Measurements from ENCODE around the gene SOD1.
"Not testable (repeated sequence)": the region's sequence is repeated elsewhere in the genome, so short reads cannot be mapped to it uniquely, and the experiment has no call there.

The SOD1 gene

DNA sequence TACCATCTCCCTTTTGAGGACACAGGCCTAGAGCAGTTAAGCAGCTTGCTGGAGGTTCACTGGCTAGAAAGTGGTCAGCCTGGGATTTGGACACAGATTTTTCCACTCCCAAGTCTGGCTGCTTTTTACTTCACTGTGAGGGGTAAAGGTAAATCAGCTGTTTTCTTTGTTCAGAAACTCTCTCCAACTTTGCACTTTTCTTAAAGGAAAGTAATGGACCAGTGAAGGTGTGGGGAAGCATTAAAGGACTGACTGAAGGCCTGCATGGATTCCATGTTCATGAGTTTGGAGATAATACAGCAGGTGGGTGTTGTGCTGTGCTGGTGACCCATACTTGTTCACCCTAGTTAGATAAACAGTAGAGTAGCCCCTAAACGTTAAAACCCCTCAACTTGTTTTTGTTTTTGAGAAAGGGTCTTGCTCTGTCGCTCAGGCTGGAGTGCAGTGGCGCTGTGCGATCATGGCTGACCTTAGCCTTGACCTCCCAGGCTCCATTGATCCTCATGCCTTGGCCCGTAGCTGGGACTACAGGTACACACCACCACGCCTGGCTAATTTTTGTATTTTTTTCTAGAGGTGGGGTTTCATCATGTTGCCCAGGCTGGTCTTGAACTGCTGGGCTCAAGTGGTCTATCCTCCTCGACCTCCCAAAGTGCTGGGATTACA lies 4.2 kb downstream of the SOD1 start:
- H3K27me3 Mint-ChIP-seq: no peaks in the 10 kb centered on the region
- no peak for DNase-seq
- H3K27ac Mint-ChIP-seq: peak overlapping the region in 1 of 2 donors; percentile 85
- no peaks in the 10 kb centered on the region for H3K9me3 Mint-ChIP-seq
- H3K4me1 Mint-ChIP-seq (ENCODE audit: low read depth in 2 of 2): peaks cover 38 to 71% of the 10 kb centered on the region in 2 donors
- ATAC-seq (replicated peaks): no peak
- H3K36me3 Mint-ChIP-seq (ENCODE audit: insufficient read depth): peaks cover 67% of the 10 kb centered on the region
- peak overlapping the region in 1 of 2 donors; percentile 47 for H3K4me3 Mint-ChIP-seq

DNA sequence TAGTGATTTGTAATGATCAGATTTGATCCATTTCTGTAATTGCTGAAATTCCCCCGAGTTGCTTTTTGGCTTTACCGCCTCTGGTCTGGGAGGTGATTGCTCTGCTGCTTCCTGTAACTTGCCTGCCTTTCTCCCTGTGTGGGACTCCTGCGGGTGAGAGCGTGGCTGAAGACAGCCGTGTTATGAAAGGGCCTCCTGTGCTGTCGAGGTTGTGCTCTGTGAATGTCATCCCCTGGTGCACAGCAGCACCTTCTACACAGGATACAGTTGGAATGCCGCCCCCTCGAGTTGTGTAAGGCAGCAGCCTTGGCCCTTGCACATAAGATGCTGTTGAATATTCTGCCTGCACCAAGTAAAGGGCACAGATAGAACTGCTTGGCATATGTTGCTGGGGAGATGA lies 5.9 kb downstream of the SOD1 start:
- Mint-ChIP-seq H3K4me3 (peak overlapping the region in 1 of 2 donors; percentile 39), H3K27me3 (no peaks in the 10 kb centered on the region), H3K9me3 (no peaks in the 10 kb centered on the region), H3K36me3 (ENCODE audit: insufficient read depth) (peaks cover 66% of the 10 kb centered on the region), H3K27ac (peak overlapping the region; percentile 26 to 59), H3K4me1 (ENCODE audit: low read depth in 2 of 2) (peaks cover 33 to 68% of the 10 kb centered on the region in 2 donors)
- ATAC-seq (replicated peaks) (peak; percentile 72), DNase-seq (peak in 1 of 3 experiments; percentile 18)

DNA sequence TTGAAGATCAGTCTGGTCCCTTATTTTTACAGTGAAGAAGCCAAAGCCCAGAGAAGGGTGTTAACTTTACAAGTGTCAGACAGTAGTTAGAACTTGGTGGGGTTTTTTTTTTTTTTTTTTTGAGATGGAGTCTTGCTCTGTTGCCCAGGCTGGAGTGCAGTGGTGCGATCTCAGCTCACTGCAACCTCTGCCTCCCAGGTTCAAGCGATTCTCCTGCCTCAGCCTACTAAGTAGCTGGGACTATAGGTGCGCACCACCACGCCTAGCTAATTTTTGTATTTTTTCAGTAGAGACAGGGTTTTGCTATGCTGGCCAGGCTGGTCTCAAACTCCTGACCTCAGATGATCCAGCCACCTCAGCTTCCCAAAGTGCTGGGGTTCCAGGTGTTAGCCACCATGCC lies 6.4 kb downstream of the SOD1 start:
- H3K4me1 Mint-ChIP-seq (ENCODE audit: low read depth in 2 of 2): peaks cover 31 to 63% of the 10 kb centered on the region in 2 donors
- H3K27me3 Mint-ChIP-seq, H3K9me3 Mint-ChIP-seq, DNase-seq: not testable (repeated sequence)
- H3K36me3 Mint-ChIP-seq (ENCODE audit: insufficient read depth): peaks cover 65% of the 10 kb centered on the region
- peak overlapping the region in 1 of 2 donors; percentile 39 for H3K4me3 Mint-ChIP-seq
- peak; percentile 8 for ATAC-seq (replicated peaks)
- peak overlapping the region; percentile 26 to 59 for H3K27ac Mint-ChIP-seq

DNA sequence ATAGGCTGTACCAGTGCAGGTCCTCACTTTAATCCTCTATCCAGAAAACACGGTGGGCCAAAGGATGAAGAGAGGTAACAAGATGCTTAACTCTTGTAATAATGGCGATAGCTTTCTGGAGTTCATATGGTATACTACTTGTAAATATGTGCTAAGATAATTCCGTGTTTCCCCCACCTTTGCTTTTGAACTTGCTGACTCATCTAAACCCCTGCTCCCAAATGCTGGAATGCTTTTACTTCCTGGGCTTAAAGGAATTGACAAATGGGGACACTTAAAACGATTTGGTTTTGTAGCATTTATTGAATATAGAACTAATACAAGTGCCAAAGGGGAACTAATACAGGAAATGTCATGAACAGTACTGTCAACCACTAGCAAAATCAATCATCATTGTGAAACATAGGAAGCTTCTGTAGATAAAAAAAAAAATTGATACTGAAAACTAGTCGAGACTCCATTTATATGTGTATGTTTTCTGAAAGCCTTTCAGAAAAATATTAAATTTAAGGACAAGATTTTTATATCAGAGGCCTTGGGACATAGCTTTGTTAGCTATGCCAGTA lies 7.0 kb downstream of the SOD1 start:
- ATAC-seq (replicated peaks): no peak
- Mint-ChIP-seq H3K4me1 (ENCODE audit: low read depth in 2 of 2) (peaks cover 29 to 59% of the 10 kb centered on the region in 2 donors), H3K9me3 (no peaks in the 10 kb centered on the region), H3K36me3 (ENCODE audit: insufficient read depth) (peaks cover 70% of the 10 kb centered on the region), H3K27me3 (no peaks in the 10 kb centered on the region), H3K4me3 (peak overlapping the region in 1 of 2 donors; percentile 52), H3K27ac (peak overlapping the region; percentile 26 to 35)
- no peak for DNase-seq

DNA sequence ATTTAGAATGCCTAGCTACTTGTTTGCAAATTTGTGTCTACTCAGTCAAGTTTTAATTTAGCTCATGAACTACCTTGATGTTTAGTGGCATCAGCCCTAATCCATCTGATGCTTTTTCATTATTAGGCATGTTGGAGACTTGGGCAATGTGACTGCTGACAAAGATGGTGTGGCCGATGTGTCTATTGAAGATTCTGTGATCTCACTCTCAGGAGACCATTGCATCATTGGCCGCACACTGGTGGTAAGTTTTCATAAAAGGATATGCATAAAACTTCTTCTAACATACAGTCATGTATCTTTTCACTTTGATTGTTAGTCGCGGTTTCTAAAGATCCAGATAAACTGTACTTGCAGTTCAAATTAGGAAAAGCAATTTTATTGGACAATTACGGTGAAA lies 7.6 kb downstream of the SOD1 start:
- Mint-ChIP-seq H3K4me1 (ENCODE audit: low read depth in 2 of 2) (peaks cover 25 to 58% of the 10 kb centered on the region in 2 donors), H3K27ac (peak overlapping the region; percentile 26 to 35), H3K27me3 (no peaks in the 10 kb centered on the region), H3K36me3 (ENCODE audit: insufficient read depth) (peaks cover 76% of the 10 kb centered on the region), H3K4me3 (no peak overlapping the region), H3K9me3 (no peaks in the 10 kb centered on the region)
- DNase-seq: no peak
- no peak for ATAC-seq (replicated peaks)

DNA sequence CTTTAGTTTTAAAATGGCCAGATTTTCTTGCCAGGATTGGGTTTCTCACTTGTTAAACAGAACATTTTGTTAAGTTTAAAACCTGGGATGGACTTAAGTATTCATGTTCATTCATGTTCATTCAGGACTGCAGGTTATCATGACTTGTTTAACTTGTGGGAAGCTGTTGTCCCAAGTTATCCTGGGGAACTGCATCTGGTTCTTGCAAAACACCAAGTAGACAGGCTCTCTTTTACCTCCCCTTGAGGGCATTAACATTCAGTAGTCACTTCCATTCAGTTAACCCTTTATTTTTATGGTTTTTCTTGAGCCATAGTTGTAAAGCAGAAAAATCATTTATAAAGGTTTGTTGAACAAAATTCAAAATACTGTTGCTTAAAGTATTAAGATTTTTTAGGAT lies 8.1 kb downstream of the SOD1 start:
- DNase-seq (no peak), ATAC-seq (replicated peaks) (no peak)
- H3K36me3 Mint-ChIP-seq (ENCODE audit: insufficient read depth): peaks cover 74% of the 10 kb centered on the region
- no peak overlapping the region for H3K4me3 Mint-ChIP-seq
- H3K27me3 Mint-ChIP-seq: no peaks in the 10 kb centered on the region
- H3K4me1 Mint-ChIP-seq (ENCODE audit: low read depth in 2 of 2): peaks cover 25 to 53% of the 10 kb centered on the region in 2 donors
- H3K27ac Mint-ChIP-seq: peak overlapping the region in 1 of 2 donors; percentile 26
- H3K9me3 Mint-ChIP-seq: no peaks in the 10 kb centered on the region

DNA sequence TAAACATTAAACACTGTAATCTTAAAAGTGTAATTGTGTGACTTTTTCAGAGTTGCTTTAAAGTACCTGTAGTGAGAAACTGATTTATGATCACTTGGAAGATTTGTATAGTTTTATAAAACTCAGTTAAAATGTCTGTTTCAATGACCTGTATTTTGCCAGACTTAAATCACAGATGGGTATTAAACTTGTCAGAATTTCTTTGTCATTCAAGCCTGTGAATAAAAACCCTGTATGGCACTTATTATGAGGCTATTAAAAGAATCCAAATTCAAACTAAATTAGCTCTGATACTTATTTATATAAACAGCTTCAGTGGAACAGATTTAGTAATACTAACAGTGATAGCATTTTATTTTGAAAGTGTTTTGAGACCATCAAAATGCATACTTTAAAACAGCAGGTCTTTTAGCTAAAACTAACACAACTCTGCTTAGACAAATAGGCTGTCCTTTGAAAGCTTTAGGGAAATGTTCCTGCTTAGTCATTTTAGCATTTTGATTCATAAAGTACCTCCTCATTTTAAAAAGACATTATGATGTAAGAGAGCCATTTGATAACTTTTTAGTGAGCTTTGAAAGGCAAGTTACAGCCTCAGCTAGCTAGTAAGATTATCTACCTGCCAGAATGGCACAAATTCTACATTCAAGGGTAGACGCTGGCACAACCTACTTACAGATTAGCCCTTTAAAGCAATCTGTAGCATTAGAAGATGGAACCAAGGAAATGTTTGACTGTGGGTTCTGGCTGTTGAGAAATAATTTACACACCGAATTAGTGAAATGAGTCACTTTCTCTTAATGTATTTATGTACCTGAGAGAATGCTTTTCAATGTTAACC lies 9.4 kb downstream of the SOD1 start:
- Mint-ChIP-seq H3K4me3 (peak overlapping the region in 1 of 2 donors; percentile 7), H3K36me3 (ENCODE audit: insufficient read depth) (peaks cover 70% of the 10 kb centered on the region)

DNA sequence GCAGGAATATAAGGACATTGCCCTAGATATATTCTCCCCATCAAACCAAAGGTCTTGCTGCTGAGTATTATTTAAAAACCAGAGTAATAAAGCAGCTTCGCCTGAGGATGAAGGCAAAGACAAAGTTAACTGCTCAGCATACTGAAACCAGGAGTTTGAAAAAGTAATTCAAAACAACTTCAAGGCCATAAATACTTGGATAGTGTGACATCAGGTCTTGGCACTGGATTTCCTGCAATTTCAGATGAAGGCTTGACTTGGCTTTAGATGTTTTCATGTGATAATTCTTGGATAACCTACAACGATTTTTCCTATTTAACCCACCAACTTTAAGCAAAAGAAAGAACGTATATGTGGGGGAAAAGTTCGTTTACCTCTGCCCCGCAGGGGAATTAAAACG lies 10.6 kb downstream of the SOD1 start:
- Mint-ChIP-seq H3K27me3 (no peaks in the 10 kb centered on the region), H3K36me3 (ENCODE audit: insufficient read depth) (peaks cover 60% of the 10 kb centered on the region), H3K9me3 (no peaks in the 10 kb centered on the region), H3K4me3 (no peak overlapping the region), H3K4me1 (ENCODE audit: low read depth in 2 of 2) (peaks cover 16 to 35% of the 10 kb centered on the region in 2 donors), H3K27ac (no peak overlapping the region)
- DNase-seq (no peak), ATAC-seq (replicated peaks) (no peak)

More for the DNA sequence above, 9.4 kb downstream of the SOD1 start:
- ATAC-seq (replicated peaks) (no peak), DNase-seq (no peak)
- Mint-ChIP-seq H3K4me1 (ENCODE audit: low read depth in 2 of 2) (peaks cover 20 to 44% of the 10 kb centered on the region in 2 donors), H3K27me3 (no peaks in the 10 kb centered on the region), H3K9me3 (no peaks in the 10 kb centered on the region), H3K27ac (peak overlapping the region in 1 of 2 donors; percentile 17)

DNA sequence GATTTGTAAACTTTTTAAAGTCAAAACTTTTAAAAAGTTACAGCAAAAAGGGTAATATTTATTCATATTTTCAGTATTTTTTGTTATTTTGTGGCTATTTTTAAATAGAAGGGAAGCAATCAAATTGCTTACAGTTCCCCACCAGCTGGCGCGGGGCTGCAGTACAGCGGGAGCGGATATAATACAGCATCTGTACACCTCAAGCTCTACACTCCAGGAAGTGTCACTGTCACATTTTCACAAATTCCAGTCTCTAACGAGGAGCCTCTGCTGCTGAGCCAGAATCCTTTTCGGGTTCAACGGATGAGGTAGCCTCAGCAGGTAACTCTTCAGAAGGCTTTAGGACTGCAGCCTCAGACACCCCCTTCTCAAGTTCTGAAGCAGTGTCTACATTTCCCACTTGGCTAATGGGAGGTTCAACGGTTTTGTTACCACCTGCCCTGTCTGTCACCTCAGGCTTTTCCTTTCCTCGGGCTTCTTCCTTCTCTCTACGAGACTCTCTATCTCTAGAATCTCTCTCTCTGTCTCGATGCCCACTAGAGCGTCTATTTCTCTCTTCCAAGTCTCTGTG lies 11.7 kb downstream of the SOD1 start:
- DNase-seq: no peak
- H3K36me3 Mint-ChIP-seq (ENCODE audit: insufficient read depth): peaks cover 48% of the 10 kb centered on the region
- no peak overlapping the region for H3K4me3 Mint-ChIP-seq
- H3K27me3 Mint-ChIP-seq: no peaks in the 10 kb centered on the region
- H3K27ac Mint-ChIP-seq: peak overlapping the region; percentile 45 to 67
- no peak for ATAC-seq (replicated peaks)
- peaks cover 11 to 28% of the 10 kb centered on the region in 2 donors for H3K4me1 Mint-ChIP-seq (ENCODE audit: low read depth in 2 of 2)
- no peaks in the 10 kb centered on the region for H3K9me3 Mint-ChIP-seq

DNA sequence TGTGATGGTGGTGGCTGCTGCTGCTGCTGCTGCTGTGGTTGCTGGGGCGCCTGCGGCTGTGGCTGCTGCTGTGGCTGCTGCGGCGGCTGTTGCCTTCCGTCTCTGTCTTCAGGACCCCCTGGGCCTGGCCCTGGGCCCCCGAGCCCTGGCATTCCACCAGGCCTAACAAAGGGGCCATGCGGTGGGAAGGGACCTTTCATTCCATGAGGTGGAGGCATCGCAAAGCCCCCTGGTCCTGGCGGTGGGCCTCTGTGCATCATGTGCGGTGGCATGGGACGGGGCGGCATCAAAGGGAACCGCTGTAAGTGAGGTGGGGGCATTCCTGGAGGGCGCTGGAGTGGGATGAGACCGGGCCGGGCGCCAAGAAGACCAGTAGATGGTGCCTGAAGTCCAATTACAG lies 12.4 kb downstream of the SOD1 start:
- ATAC-seq (replicated peaks) (peak; percentile 32), DNase-seq (no peak)
- Mint-ChIP-seq H3K4me1 (ENCODE audit: low read depth in 2 of 2) (peaks cover 6 to 21% of the 10 kb centered on the region in 2 donors), H3K27me3 (no peaks in the 10 kb centered on the region), H3K9me3 (no peaks in the 10 kb centered on the region), H3K4me3 (no peak overlapping the region), H3K27ac (peak overlapping the region; percentile 45 to 67), H3K36me3 (ENCODE audit: insufficient read depth) (peaks cover 43% of the 10 kb centered on the region)

DNA sequence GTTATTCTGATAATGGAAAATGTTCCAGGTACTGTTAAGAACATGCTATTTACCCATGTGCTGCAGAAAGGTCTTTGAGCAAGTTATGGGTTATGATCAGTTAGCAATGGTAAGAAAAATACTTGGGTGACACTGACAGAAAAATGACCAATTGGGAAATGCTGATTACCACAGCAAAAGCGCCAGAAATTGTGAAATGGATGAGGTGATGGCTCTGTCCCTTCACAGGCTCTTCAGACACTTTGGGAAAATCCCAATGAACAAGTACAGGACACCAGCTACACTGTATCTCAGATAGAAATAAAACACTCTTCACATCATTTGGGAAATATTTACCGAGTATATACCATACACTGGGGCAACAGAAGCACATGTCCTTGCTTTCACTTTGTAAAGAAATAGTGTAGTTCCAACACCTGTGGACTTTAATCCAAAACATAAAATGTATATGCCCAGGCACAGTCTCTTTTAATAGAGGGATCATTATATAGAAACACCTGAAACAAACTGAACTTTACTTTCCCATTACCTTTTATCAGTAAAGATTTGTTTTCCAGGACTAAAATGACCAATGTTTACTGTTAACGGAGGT lies 13.9 kb downstream of the SOD1 start:
- no peaks in the 10 kb centered on the region for H3K9me3 Mint-ChIP-seq
- peaks cover 6 to 15% of the 10 kb centered on the region in 2 donors for H3K4me1 Mint-ChIP-seq (ENCODE audit: low read depth in 2 of 2)
- no peaks in the 10 kb centered on the region for H3K27me3 Mint-ChIP-seq
- DNase-seq: no peak
- peaks cover 28% of the 10 kb centered on the region for H3K36me3 Mint-ChIP-seq (ENCODE audit: insufficient read depth)
- no peak overlapping the region for H3K4me3 Mint-ChIP-seq
- H3K27ac Mint-ChIP-seq: peak overlapping the region in 1 of 2 donors; percentile 45
- no peak for ATAC-seq (replicated peaks)

DNA sequence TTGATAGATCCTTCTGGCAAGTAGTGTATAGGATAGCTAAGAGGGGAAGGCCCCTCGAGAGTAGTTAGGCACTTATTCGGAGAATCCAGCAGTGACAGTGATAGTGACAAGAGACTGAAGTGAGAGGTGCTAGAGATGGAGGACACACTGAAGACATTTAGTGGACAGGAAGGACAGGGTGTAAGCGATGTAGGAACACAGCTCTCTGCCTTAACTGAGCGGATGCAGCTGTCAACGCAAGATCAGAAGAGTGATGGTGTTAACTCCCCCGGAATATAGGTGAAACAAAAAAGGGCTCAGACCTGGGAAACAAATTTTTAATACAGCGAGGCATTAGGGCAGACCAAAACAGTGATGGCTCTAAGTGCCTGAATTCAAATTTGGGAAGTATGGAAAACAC lies 15.8 kb downstream of the SOD1 start:
- Mint-ChIP-seq H3K4me1 (ENCODE audit: low read depth in 2 of 2) (peaks cover 6 to 7% of the 10 kb centered on the region in 2 donors), H3K36me3 (ENCODE audit: insufficient read depth) (peaks cover 20% of the 10 kb centered on the region), H3K4me3 (no peak overlapping the region), H3K27me3 (no peaks in the 10 kb centered on the region), H3K27ac (no peak overlapping the region), H3K9me3 (no peaks in the 10 kb centered on the region)
- ATAC-seq (replicated peaks) (no peak), DNase-seq (no peak)

DNA sequence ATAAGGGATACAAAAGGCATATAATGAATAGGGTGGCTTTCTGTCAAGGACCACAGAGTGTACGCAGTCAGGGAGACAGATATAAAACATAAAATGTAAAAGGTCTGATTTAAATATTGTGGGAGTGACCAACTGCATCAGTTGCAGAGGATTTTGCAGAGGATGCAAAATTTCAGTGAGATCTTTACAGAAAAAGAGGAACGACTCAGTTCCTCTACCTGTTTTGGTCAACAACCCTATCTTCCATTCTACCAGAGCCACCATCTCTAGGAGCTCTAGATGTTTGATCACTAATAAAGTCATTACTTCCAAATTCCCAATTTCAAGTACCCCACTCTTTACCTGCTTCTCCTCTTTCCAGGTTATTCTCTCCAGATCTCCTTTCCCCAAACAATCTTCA lies 16.5 kb downstream of the SOD1 start:
- DNase-seq (no peak), ATAC-seq (replicated peaks) (no peak)
- Mint-ChIP-seq H3K27ac (no peak overlapping the region), H3K9me3 (no peaks in the 10 kb centered on the region), H3K36me3 (ENCODE audit: insufficient read depth) (peaks cover 15% of the 10 kb centered on the region), H3K4me1 (ENCODE audit: low read depth in 2 of 2) (peaks cover 6 to 7% of the 10 kb centered on the region in 2 donors), H3K4me3 (no peak overlapping the region), H3K27me3 (no peaks in the 10 kb centered on the region)

Measured in effector memory CD8-positive, alpha-beta T cell (primary cell).